Type B pancreatic cell (in vitro differentiated cells): ENCODE measurements around the gene KCNA3. TPM values are rescaled to one million over a fixed set of nuclear protein-coding genes. Genes with fewer than 3 reads are reported as not detected.

Source experiments
- DNase-seq: peaks from one replicate; pipeline ENCODE4 v3.0.0; 2021; ENCODE audit warnings: mixed read lengths; ENCODE audit not compliant: unreplicated experiment; ENCODE audit errors: extremely low spot score
- H3K27ac Mint-ChIP-seq: 2 replicates; pipeline ENCODE4 v1.8.0; 2021; ENCODE audit warnings: mild to moderate bottlenecking, mixed read lengths
- H3K27me3 Mint-ChIP-seq: 2 replicates; pipeline ENCODE4 v1.8.0; 2021; ENCODE audit warnings: mixed read lengths
- H3K36me3 Mint-ChIP-seq: 2 replicates; pipeline ENCODE4 v1.8.0; 2021; ENCODE audit warnings: mixed read lengths
- H3K4me1 Mint-ChIP-seq: one replicate; pipeline ENCODE4 v1.8.0; 2021; ENCODE audit warnings: mixed read lengths; ENCODE audit not compliant: unreplicated experiment
- H3K4me3 Mint-ChIP-seq: 2 replicates; pipeline ENCODE4 v1.8.0; 2021; ENCODE audit warnings: mild to moderate bottlenecking, mixed read lengths
- H3K9me3 Mint-ChIP-seq: 2 replicates; pipeline ENCODE4 v1.8.0; 2021; ENCODE audit warnings: mixed read lengths
- CTCF ChIP-seq: fragments of 200-600 bp; sonication (generic); conservative IDR thresholded peaks from 2 replicates; pipeline ENCODE4 v1.5.0; 2021; ENCODE audit warnings: antibody characterized with exemption, mild to moderate bottlenecking
- total RNA-seq: library from RNA; stranded (reverse); gene quantifications from 2 replicates; pipeline ENCODE4 v1.2.1, GENCODE V29; 2021; ENCODE audit warnings: low replicate concordance

The KCNA3 gene
- total RNA-seq, 1 donor from 2014 or later = 0.94 TPM

GRCh38 chr1:110639724-110640386 lies 34.9 kb downstream of the KCNA3 start:
- Mint-ChIP-seq H3K36me3 (no peaks in the 10 kb centered on the region), H3K4me1 (no peaks in the 10 kb centered on the region), H3K9me3 (no peaks in the 10 kb centered on the region), H3K4me3 (no peak overlapping the region), H3K27ac (no peak overlapping the region), H3K27me3 (peaks cover 47% of the 10 kb centered on the region)
- TF ChIP-seq CTCF = no peak
- DNase-seq = no peak

- no peak for TF ChIP-seq CTCF
- Mint-ChIP-seq H3K4me3 (no peak overlapping the region), H3K9me3 (no peaks in the 10 kb centered on the region), H3K4me1 (no peaks in the 10 kb centered on the region), H3K27me3 (peaks cover 48% of the 10 kb centered on the region), H3K36me3 (no peaks in the 10 kb centered on the region), H3K27ac (no peak overlapping the region)
- DNase-seq = no peak
Observed at GRCh38 chr1:110638556-110638955, 36.2 kb downstream of the KCNA3 start.

GRCh38 chr1:110638058-110638457 lies 36.7 kb downstream of the KCNA3 start:
- no peak for TF ChIP-seq CTCF
- Mint-ChIP-seq H3K27ac (no peak overlapping the region), H3K4me3 (no peak overlapping the region), H3K27me3 (peaks cover 51% of the 10 kb centered on the region), H3K9me3 (no peaks in the 10 kb centered on the region), H3K36me3 (no peaks in the 10 kb centered on the region), H3K4me1 (no peaks in the 10 kb centered on the region)
- DNase-seq = no peak

GRCh38 chr1:110637475-110637874 lies 37.3 kb downstream of the KCNA3 start:
- Mint-ChIP-seq H3K4me1 (no peaks in the 10 kb centered on the region), H3K27me3 (peaks cover 47% of the 10 kb centered on the region)
- no peak for TF ChIP-seq CTCF

GRCh38 chr1:110636149-110636935 lies 38.4 kb downstream of the KCNA3 start:
- H3K4me3 Mint-ChIP-seq = no peak overlapping the region
- H3K9me3 Mint-ChIP-seq = no peaks in the 10 kb centered on the region
- no peak for DNase-seq
- peaks cover 40% of the 10 kb centered on the region for H3K27me3 Mint-ChIP-seq
- no peak for TF ChIP-seq CTCF
- H3K4me1 Mint-ChIP-seq = no peaks in the 10 kb centered on the region
- no peaks in the 10 kb centered on the region for H3K36me3 Mint-ChIP-seq
- no peak overlapping the region for H3K27ac Mint-ChIP-seq

More at GRCh38 chr1:110637475-110637874, 37.3 kb downstream of the KCNA3 start:
- DNase-seq = no peak
- no peak overlapping the region for H3K4me3 Mint-ChIP-seq
- no peaks in the 10 kb centered on the region for H3K36me3 Mint-ChIP-seq
- no peak overlapping the region for H3K27ac Mint-ChIP-seq
- H3K9me3 Mint-ChIP-seq = no peaks in the 10 kb centered on the region
